Activated CD4-positive, CD25-positive, alpha-beta regulatory T cell treated with anti-CD3 and anti-CD28 coated beads, Interleukin-2, amount 50 U/mL, for 72 hours (primary cell): ENCODE results near the gene ARL13B.
"Not testable (repeated sequence)": the region's sequence is repeated elsewhere in the genome, so short reads cannot be mapped to it uniquely, and the experiment has no call there.

Experiments
- DNase-seq: peaks from one replicate; pipeline ENCODE4 v3.0.0; 2021

Gene ARL13B

GRCh38 chr3:94064243-94064860 is 84.4 kb downstream of the ARL13B start:
- no peak for DNase-seq

DNA sequence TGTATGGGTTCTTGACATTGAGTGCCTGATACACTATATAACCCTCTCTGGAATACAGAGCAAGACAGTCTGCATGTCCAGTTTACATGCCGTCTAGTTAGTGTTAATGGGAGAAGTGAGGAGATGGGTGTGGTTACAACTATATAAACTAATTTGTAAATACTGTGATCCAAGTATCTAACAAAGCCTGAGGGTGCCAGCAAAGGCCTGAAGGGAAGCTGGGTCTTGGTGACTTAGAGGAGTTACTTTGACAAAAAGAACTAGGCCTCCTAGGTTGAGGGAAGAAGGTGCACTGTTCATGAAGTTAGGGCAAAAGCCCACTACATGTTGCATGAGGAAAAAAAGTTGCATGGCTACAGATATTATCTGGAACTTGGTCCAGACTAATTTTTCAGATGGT is 85.2 kb downstream of the ARL13B start:
- no peak for DNase-seq

DNA sequence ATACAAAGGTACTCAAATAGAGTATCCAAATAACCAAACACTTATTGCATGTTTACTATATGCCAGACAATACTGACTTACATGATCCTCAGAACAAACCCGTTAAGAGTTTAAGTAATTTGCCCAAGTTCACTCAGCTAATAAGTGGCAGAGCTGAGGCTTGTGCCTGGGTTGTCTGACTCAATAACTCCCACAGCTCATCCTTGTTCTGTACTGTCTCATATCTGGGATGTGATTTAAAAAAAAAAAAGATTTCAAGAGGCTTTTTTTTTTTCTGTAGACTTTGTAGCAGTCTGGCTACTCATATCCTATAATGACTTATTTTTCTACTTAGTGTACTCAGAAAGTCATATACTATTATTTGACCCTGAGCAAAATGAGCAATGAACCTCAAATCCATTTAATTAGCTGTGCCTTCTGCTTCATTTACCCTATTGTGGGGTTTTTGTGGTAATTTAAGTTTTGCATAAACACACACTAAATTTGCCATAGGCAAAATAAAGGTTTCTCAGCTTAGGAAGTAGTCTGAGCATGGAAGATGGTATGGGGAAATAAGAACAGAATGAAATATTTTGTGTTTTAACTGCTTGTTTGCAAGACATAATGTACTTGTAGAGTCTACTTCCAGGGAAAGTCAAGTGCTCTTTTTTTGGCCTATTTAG is 86.0 kb downstream of the ARL13B start:
- no peak for DNase-seq

DNA sequence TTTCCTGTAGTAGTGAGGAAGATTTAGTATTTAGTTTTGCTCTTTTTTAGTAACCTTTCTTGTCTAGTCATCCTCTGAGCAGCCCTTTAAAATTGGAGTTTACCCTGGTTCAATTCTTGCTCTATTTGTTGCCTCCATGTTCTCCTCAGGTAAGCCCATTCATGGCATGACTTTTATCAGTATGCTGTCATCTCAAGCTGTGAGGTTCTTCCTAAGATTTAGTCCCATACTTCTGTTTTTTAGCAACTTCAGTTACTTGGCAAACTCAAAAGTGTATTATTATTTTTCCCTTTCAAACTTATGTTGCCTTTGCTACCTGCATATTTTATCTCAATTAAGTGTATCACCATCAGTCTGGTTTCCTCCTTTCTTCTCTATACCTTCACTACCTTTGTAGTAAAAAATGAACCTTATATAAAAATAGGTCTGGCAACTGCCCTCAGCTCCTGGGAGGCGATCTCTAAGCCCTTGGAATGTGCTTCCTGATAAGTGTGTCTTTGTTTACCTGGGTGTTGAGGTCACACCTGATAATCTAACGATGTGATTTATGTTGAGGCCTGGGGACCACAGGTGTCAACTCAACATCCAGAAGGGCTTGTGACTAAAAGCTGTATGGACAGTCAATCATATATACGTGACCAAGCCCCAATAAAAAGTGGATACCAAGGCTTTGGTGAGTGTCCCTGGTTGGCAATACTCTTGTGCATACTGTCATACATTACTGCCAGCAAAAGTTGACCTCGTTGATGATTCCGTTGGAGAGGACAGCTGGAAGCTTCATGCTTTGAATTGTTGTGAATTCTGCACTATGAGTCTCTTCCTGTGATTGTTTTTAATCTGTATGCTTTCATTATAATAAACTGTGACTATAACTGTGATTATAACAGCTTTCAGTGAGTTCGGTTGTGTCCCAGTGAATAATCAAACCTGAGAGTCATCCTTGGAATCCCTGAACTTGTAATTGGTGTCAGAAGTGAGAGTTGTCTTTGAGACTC is 86.8 kb downstream of the ARL13B start:
- no peak for DNase-seq

DNA sequence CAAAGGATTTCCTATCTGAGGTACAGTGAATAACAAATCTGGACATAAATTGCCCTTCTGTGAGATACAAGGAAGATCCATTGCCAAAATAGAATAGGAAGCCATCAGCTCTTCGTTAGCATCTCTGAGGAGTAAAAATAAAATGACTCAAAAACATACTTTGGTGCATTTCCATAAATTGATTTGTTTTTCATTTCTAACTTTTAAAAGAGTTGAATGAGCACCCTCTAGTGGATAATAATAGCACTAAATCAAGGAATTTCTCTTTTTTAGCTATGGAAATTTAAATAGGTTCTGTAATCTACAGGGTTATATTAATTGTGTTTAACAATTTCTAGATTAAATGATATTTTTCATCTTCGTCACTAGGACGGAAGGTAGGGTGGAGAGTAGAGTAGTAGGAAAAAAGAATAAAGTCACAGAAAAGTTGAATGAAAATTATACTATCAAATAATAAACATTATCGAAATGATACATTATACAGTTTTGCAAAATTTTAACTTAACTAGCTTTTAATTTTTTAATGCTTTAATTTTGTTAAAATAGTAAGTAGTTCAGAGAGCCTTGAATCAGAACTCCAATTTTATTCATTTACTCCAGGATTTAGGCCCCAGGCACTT is 89.3 kb downstream of the ARL13B start:
- DNase-seq: no peak

GRCh38 chr3:94070341-94070911 is 90.5 kb downstream of the ARL13B start:
- DNase-seq: no peak

DNA sequence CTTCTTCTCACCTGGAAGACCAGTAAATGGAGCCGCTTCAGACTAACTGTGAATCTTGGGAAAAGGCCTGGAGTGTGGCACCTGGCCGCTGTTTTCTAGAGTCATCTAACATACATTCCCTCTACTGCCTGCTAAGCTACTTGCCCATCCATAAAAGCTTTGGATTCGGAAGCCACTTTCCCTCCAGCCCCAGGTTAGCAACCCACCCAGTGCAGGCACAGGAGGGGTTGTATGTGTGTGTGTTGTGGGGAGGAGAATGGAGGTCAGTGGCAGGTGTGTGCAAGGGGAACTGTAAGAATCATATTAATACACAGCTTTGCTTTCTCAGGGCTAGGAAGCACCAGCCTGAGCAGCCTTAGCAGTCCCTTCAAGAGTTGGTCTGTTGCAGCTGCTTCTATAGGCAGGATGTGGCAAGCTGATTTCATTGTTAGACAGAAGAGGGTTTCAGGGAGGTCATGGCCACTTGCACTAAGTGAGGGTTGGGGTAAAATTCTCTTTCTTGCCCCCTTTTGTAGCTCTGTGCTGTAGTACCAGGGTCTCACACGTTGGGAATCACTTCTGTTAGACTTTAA is 91.8 kb downstream of the ARL13B start:
- no peak for DNase-seq

GRCh38 chr3:94076055-94076454 is 96.1 kb downstream of the ARL13B start:
- no peak for DNase-seq

DNA sequence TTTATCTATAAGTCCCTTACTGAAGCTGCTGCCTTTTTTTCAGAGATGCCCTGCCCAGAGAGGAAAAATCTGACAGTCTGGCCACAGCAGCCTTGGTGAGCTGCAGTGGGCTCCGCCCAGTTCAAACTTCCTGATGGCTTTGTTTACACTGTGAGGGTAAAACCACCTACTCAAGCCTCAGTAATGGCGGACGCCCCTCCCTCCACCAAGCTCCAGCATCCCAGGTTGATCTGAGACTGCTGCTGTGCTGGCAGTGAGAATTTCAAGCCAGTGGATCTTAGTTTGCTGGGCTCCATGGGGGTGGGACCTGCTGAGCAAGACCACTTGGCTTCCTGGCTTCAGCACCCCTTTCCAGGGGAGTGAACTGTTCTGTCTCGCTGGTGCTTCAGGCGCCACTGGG is 100.6 kb downstream of the ARL13B start:
- DNase-seq: not testable (repeated sequence)

DNA sequence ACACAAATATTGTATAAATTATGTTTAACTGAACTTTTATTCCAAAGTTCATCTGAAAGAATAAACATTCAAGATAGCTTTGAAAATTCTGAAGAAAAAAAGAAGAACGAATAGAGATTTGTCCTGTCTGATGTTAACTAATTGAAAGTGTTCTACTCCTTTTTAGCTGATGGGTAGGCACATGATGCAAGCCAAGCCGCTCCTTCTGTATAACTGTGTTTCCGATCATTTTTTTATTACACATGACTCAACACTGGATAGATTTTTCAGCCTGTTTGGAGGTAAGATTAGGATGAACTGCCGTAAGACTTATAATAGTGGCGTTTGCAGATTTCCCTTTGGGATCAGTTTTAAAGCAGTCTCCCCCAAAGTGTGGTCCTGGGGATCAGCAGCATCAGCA is 101.9 kb downstream of the ARL13B start:
- DNase-seq: no peak

DNA sequence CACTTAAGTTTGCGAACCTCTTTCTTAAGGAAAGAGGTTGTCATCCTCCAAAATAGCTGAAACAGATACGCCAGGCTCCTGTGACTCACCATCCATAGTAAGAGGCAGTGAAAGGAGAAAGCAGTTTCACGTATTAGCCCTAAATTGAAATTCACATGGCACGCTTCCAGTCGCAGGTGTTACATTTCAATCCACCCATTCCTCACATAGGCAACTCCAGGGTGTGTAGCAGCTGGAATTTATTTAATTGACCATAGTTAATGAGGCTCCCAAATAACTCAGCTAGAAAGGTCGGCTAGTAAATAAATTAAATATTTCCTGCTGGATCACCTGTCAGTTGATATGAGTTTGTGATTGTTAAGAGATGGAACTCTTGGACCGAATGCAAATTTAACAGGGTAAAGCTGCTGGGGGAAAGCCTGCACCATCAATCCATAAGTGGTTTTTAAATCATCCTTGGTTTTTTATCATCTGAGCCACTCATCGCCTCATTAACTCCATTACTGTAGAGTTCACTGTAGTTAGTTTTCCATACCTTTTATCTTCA is 102.5 kb downstream of the ARL13B start:
- no peak for DNase-seq

DNA sequence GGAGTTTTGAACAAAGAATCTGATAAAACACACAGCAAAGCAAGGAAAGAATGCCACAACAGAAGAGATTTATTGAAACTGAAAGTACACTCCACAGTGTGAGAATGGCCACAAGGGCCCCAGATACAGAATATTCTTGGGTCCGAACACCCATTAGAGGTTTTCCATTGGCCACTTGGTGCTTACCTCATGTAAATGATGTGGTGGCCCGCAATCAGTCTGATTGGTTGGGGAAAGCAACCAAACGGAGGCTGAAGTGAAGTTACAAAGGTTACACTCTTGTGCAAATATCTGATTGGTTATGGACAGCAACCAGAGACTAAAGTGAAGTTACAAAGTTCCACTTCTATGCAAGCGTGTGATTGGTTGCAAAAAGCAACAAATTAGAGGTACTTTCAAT is 103.3 kb downstream of the ARL13B start:
- no peak for DNase-seq

DNA sequence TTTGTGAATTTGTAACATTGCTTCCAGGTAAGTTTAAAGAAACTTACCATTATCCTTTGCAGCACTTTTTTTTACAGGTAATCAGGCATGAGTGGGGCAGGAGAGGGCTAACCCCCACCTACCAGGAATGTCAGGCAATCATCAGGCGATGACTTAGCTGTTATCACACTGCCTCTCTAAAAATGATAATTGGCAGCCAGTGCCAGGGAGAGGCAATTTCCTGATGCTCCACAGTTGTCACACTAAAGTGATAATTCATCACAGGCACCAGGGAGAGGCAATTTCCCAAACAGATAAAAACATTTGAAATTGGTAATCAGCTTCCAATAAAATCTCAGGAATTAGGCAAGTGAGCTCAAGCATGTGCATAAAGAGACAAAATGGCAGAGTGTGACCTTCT is 109.2 kb downstream of the ARL13B start:
- no peak for DNase-seq

- no peak for DNase-seq
These were observed 112.1 kb downstream of the ARL13B start for GRCh38 chr3:94092086-94092485.

GRCh38 chr3:94093151-94093550 is 113.2 kb downstream of the ARL13B start:
- no peak for DNase-seq

DNA sequence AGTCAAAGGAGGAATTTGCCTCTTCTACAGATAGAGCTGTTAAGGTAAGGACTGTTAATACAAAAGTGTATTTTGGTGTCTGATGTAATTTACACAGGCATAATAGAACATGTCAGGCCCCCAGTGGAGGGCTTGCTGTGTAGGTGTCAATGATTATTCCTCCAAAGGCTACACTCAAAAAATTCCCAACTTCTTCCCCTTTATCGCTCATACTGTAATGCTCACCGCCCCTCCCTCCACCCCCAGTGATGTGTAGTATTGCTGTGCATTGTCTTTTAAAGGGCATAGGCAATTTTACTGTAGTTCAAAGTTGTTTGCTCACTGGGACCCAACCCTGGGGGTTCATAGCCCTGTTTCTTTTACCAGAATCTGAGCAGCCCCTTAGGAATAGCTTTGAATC is 115.2 kb downstream of the ARL13B start:
- DNase-seq: no peak

- DNase-seq: no peak
These were observed 118.5 kb downstream of the ARL13B start for GRCh38 chr3:94098452-94098851.

DNA sequence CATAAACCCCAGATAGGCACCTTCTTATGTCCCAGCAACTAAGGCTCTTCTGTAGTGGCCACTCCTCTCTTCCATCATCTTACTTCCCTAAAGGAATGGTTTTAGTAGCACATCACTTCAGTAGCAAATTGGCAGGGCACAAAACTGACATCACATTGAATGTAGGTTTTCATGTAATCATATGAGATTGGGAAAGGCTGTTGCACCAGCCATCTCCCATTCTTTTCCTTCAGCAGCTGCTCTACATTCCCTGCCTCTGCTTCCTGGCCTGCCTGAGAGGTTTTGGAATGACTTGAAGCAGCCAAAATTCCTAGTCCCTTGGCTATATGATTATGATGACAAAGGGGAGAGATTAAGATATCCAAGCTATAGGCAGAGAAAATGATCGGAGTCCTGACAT is 119.4 kb downstream of the ARL13B start:
- DNase-seq: no peak

- no peak for DNase-seq
These were observed 121.9 kb downstream of the ARL13B start for GRCh38 chr3:94101860-94102259.
